CD14-positive monocyte (primary cell): ENCODE measurements around the gene SSH3. TPM values are rescaled to one million over a fixed set of nuclear protein-coding genes. Genes with fewer than 3 reads are reported as not detected.

Experiments used
- DNase-seq, 3 donors: peaks; one replicate each; pipeline ENCODE4 v3.0.0-alpha.2; 2011 to 2022
- H2AFZ ChIP-seq: 2 replicates; pipeline ENCODE4 v1.6.0; 2012; ENCODE audit warnings: mild to moderate bottlenecking, low read depth, low read length, inconsistent platforms; ENCODE audit not compliant: insufficient read depth, poor library complexity, severe bottlenecking
- H3K27ac ChIP-seq, 2 donors: 1 replicate in 1 of 2; 2 replicates in 1 of 2; pipeline ENCODE4 v1.5.1; 2012 to 2013; ENCODE audit warnings: low read length in 2 of 2, control low read depth in 1 of 2, inconsistent platforms in 1 of 2, low read depth in 1 of 2, mild to moderate bottlenecking in 1 of 2
- H3K27me3 ChIP-seq, 2 donors: one replicate each; pipeline versions ENCODE4 v1.6.0 to v1.6.1; 2011 to 2013; ENCODE audit warnings: low read length in 2 of 2; ENCODE audit not compliant: control insufficient read depth in 2 of 2, insufficient read depth in 2 of 2
- H3K36me3 ChIP-seq, 2 donors: replicated peaks in 1 of 2; 1 replicate in 1 of 2; 2 replicates in 1 of 2; pipeline versions ENCODE4 v1.5.1 to v1.6.1; 2012 to 2013; ENCODE audit warnings: low read length in 2 of 2, control low read depth in 1 of 2, inconsistent platforms in 1 of 2, mild to moderate bottlenecking in 1 of 2; ENCODE audit not compliant: insufficient read depth in 2 of 2, control insufficient read depth in 1 of 2
- H3K4me1 ChIP-seq, 2 donors: 1 replicate in 1 of 2; 2 replicates in 1 of 2; pipeline versions ENCODE4 v1.5.1 to v1.6.1; 2012 to 2013; ENCODE audit warnings: low read length in 2 of 2, control low read depth in 1 of 2, inconsistent platforms in 1 of 2, mild to moderate bottlenecking in 1 of 2, moderate library complexity in 1 of 2; ENCODE audit not compliant: insufficient read depth in 2 of 2, control insufficient read depth in 1 of 2
- H3K4me2 ChIP-seq: replicated peaks from 2 replicates; pipeline ENCODE3; 2012; ENCODE audit warnings: low read length, moderate library complexity, mild to moderate bottlenecking; ENCODE audit not compliant: poor library complexity, severe bottlenecking; ENCODE audit errors: extremely low read depth
- H3K4me3 ChIP-seq, 3 experiments: fragments of 200-600 bp in 1 of 3; sonication (generic) in 1 of 3; replicated peaks in 1 of 3; 1 replicate in 2 of 3; 2 replicates in 1 of 3; pipeline ENCODE4 v1.5.1; 2011 to 2013; ENCODE audit warnings: low read length in 3 of 3, mild to moderate bottlenecking in 3 of 3, control low read depth in 2 of 3, low read depth in 2 of 3, inconsistent platforms in 1 of 3, moderate library complexity in 1 of 3
- H3K79me2 ChIP-seq: 2 replicates; pipeline ENCODE4 v1.6.0; 2012; ENCODE audit warnings: mild to moderate bottlenecking, control low read depth, inconsistent platforms, low read length, moderate library complexity; ENCODE audit not compliant: insufficient read depth
- H3K9ac ChIP-seq: 2 replicates; pipeline ENCODE4 v1.6.0; 2017; ENCODE audit warnings: low read length, mild to moderate bottlenecking; ENCODE audit not compliant: insufficient read depth, poor library complexity, severe bottlenecking
- H3K9me3 ChIP-seq, 2 donors: replicated peaks in 1 of 2; 1 replicate in 1 of 2; 2 replicates in 1 of 2; pipeline versions ENCODE4 v1.5.1 to v1.6.1; 2012 to 2013; ENCODE audit warnings: low read length in 2 of 2, control low read depth in 1 of 2; ENCODE audit not compliant: control insufficient read depth in 1 of 2, insufficient read depth in 1 of 2
- H4K20me1 ChIP-seq: 2 replicates; pipeline ENCODE4 v1.6.0; 2012; ENCODE audit warnings: mild to moderate bottlenecking, low read length, control low read depth, moderate library complexity; ENCODE audit not compliant: insufficient read depth
- H3K27ac Mint-ChIP-seq, 7 donors: one replicate each; pipeline ENCODE4 v1.8.0; 2020; ENCODE audit warnings: mild to moderate bottlenecking in 7 of 7, mixed read lengths in 7 of 7, moderate library complexity in 6 of 7, inconsistent platforms in 2 of 7
- H3K27me3 Mint-ChIP-seq, 3 donors: one replicate each; pipeline ENCODE4 v1.8.0; 2021 to 2022; ENCODE audit warnings: low read depth in 3 of 3, mild to moderate bottlenecking in 3 of 3, mixed read lengths in 3 of 3, moderate library complexity in 3 of 3, inconsistent platforms in 1 of 3
- H3K36me3 Mint-ChIP-seq, 2 donors: one replicate each; pipeline ENCODE4 v1.8.0; 2020; ENCODE audit warnings: mixed read lengths in 2 of 2, inconsistent platforms in 1 of 2, mild to moderate bottlenecking in 1 of 2
- H3K4me1 Mint-ChIP-seq: one replicate; pipeline ENCODE4 v1.8.0; 2020; ENCODE audit warnings: mild to moderate bottlenecking, mixed read lengths
- H3K4me3 Mint-ChIP-seq, 2 donors: one replicate each; pipeline ENCODE4 v1.8.0; 2020; ENCODE audit warnings: mild to moderate bottlenecking in 2 of 2, mixed read lengths in 2 of 2, moderate library complexity in 1 of 2
- H3K9me3 Mint-ChIP-seq, 7 donors: one replicate each; pipeline ENCODE4 v1.8.0; 2020 to 2022; ENCODE audit warnings: mixed read lengths in 7 of 7, mild to moderate bottlenecking in 6 of 7, moderate library complexity in 6 of 7, inconsistent platforms in 2 of 7
- WGBS: methylation state at CpG from one replicate; pipeline ENCODE4 v1.1.5; 2013; ENCODE audit warnings: missing lambda C conversion rate; ENCODE audit not compliant: insufficient coverage; 5-methylcytosine and 5-hydroxymethylcytosine counted together
- intact Hi-C, 2 donors: fragments of 100-400 bp; cut with micrococcal nuclease; formaldehyde crosslinking; loops; one replicate each; pipeline versions ENCODE4 v1.15.0 to v1.15.1; 2023
- polyA plus RNA-seq, 3 donors: library from polyadenylated mRNA; depleted of rRNA in 1 of 3; unstranded in 2 of 3; stranded (reverse) in 1 of 3; fragments of 300-500 nt in 2 of 3; fragments of >200 nt in 1 of 3; fragmentation: Illumina TruSeq in 2 of 3; gene quantifications; 1 replicate in 2 of 3; 2 replicates in 1 of 3; pipeline ENCODE4 v1.2.3, GENCODE V29; 2012 to 2021
- TF ChIP-seq, protein P1 (sequence below): fragments of 200-600 bp; IDR thresholded peaks from one replicate; pipeline ENCODE4 v1.8.0; 2022; ENCODE audit warnings: antibody characterized with exemption, mild to moderate bottlenecking

Gene SSH3
- polyA plus RNA-seq, 3 donors: 3.6 to 23.3 (median 5.8) TPM

DNA sequence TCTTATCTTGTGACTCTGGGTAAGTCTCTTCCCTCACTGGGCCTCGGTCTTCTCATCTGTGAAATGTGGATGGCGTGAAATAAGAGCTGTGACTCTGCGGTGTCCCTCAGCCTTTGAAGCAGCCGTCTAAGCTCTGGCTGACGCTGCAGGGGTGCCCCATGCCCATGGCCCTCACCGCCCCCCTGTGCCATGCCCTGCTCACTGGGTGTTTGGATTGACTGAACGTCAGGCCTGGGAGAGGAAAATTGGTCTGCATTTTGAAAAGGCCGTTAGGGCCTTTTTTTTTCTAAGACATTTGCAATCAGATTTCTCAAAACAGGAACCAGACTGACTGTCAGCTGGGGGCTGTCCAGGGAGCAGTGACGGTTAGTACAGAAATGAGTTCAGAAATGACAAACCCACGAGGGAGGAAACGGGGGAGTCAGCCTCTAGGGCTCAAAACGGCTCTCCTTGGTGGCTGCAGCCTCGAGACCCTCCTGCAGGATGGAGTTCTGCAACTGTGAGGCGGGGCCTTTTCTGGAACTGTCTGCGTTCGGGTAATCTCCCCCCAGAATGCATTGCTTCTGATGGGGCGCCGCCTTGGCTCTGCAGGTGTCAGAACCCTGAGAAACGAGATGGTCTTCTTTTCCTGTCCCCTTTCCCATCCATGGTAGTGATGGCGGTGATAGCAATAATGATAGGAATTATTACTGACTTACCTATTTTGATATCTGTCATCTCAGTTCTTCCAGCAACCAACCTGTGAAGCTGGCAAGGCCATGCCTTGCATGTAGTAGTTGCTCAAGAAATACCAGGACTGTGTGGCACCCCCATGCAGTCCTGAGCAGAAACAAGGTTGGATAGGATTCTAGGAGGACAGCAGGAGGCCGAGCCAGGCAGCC is 35.0 kb upstream of the SSH3 start:
- H3K4me3 Mint-ChIP-seq: peak overlapping the region; percentile 98
- whole genome bisulfite sequencing: 2% methylated on average over 11 of the region's 21 CpGs

GRCh38 chr11:67268962-67269268 is 34.4 kb upstream of the SSH3 start:
- H4K20me1 ChIP-seq: peaks cover 68% of the 10 kb centered on the region
- WGBS: 36% methylated on average over 13 of the region's 13 CpGs

More for the DNA sequence above, 35.0 kb upstream of the SSH3 start:
- H2AFZ ChIP-seq: no peak overlapping the region
- H3K36me3 ChIP-seq: peaks cover 40 to 42% of the 10 kb centered on the region in 2 donors
- H3K79me2 ChIP-seq: peaks cover 95% of the 10 kb centered on the region
- H3K4me3 ChIP-seq: peak overlapping the region; percentile 75 to 98 (median 97)
- peaks cover 0 to 2% (median 0%) of the 10 kb centered on the region in 7 donors for H3K9me3 Mint-ChIP-seq
- H3K4me2 ChIP-seq: peak overlapping the region; percentile 93
- no peaks in the 10 kb centered on the region for H3K27me3 ChIP-seq
- H3K27ac Mint-ChIP-seq: peak overlapping the region; percentile 89 to 99 (median 95)
- peak; percentile 72 to 83 (median 76) for DNase-seq
- TF ChIP-seq, protein P1, sequence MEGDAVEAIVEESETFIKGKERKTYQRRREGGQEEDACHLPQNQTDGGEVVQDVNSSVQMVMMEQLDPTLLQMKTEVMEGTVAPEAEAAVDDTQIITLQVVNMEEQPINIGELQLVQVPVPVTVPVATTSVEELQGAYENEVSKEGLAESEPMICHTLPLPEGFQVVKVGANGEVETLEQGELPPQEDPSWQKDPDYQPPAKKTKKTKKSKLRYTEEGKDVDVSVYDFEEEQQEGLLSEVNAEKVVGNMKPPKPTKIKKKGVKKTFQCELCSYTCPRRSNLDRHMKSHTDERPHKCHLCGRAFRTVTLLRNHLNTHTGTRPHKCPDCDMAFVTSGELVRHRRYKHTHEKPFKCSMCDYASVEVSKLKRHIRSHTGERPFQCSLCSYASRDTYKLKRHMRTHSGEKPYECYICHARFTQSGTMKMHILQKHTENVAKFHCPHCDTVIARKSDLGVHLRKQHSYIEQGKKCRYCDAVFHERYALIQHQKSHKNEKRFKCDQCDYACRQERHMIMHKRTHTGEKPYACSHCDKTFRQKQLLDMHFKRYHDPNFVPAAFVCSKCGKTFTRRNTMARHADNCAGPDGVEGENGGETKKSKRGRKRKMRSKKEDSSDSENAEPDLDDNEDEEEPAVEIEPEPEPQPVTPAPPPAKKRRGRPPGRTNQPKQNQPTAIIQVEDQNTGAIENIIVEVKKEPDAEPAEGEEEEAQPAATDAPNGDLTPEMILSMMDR: no peak
- H3K4me1 Mint-ChIP-seq: peaks cover 81% of the 10 kb centered on the region
- intact Hi-C loops: loop anchor here (2.0 to 5.0 kb wide), 3 partner anchors 16 to 34 kb away; partner anchors contain the start of gene SSH3 (in 1 of the 2)
- H3K9ac ChIP-seq: peak overlapping the region; percentile 83
- H3K36me3 Mint-ChIP-seq: peaks cover 45 to 62% of the 10 kb centered on the region in 2 donors
- H3K27me3 Mint-ChIP-seq: peaks cover 2 to 4% (median 3%) of the 10 kb centered on the region in 3 donors
- H4K20me1 ChIP-seq: peaks cover 62% of the 10 kb centered on the region
- peaks cover 66 to 90% of the 10 kb centered on the region in 2 donors for H3K4me1 ChIP-seq
- no peaks in the 10 kb centered on the region for H3K9me3 ChIP-seq
- H3K27ac ChIP-seq: peak overlapping the region; percentile 92 to 99

More at GRCh38 chr11:67268962-67269268, 34.4 kb upstream of the SSH3 start:
- no peaks in the 10 kb centered on the region for H3K9me3 ChIP-seq
- H3K36me3 ChIP-seq: peaks cover 40 to 42% of the 10 kb centered on the region in 2 donors
- Mint-ChIP-seq H3K4me1 (peaks cover 81% of the 10 kb centered on the region), H3K27ac (peak overlapping the region; percentile 89 to 99 (median 95)), H3K27me3 (peaks cover 2 to 6% (median 3%) of the 10 kb centered on the region in 3 donors), H3K9me3 (peaks cover 0 to 2% (median 0%) of the 10 kb centered on the region in 7 donors), H3K36me3 (peaks cover 45 to 68% of the 10 kb centered on the region in 2 donors), H3K4me3 (peak overlapping the region; percentile 98)
- peaks cover 66 to 90% of the 10 kb centered on the region in 2 donors for H3K4me1 ChIP-seq
- peak overlapping the region; percentile 93 for H3K4me2 ChIP-seq
- peaks cover 96% of the 10 kb centered on the region for H3K79me2 ChIP-seq
- DNase-seq: no peak
- no peaks in the 10 kb centered on the region for H3K27me3 ChIP-seq
- peak overlapping the region; percentile 92 to 99 for H3K27ac ChIP-seq
- intact Hi-C loops: loop anchor here (2.0 to 5.0 kb wide), 3 partner anchors 16 to 33 kb away; partner anchors contain the start of gene SSH3 (in 1 of the 2)
- peak overlapping the region; percentile 75 to 98 (median 97) for H3K4me3 ChIP-seq
- H2AFZ ChIP-seq: no peak overlapping the region
- H3K9ac ChIP-seq: peak overlapping the region; percentile 58
- TF ChIP-seq, protein P1: no peak
